ENCODE data around the gene SLC8A2.

DNA sequence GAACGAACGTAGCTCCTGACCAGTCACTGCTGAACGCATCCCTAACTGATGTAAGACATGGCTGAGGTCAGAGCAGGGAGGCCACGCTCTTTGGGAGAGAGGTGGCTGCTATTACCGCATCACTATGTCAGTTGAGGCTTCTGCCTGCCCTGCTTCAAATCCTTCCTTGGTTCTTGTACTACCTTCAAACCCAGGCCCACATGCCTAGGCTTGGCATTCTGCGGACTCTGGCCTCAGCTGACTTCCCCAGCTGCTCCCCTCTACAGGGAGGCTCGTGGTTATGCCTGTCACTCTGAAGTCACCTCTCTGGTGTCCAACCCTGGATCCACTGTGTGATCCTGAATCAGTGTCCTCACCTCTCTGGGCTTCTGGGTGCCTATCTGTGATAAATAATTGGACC, 37.6 kb downstream of the SLC8A2 start:
- TF ChIP-seq, protein P1, sequence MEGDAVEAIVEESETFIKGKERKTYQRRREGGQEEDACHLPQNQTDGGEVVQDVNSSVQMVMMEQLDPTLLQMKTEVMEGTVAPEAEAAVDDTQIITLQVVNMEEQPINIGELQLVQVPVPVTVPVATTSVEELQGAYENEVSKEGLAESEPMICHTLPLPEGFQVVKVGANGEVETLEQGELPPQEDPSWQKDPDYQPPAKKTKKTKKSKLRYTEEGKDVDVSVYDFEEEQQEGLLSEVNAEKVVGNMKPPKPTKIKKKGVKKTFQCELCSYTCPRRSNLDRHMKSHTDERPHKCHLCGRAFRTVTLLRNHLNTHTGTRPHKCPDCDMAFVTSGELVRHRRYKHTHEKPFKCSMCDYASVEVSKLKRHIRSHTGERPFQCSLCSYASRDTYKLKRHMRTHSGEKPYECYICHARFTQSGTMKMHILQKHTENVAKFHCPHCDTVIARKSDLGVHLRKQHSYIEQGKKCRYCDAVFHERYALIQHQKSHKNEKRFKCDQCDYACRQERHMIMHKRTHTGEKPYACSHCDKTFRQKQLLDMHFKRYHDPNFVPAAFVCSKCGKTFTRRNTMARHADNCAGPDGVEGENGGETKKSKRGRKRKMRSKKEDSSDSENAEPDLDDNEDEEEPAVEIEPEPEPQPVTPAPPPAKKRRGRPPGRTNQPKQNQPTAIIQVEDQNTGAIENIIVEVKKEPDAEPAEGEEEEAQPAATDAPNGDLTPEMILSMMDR (IDR thresholded peaks at IDR 0.05; ENCODE audit: low read length) = no peak
- no peak for TF ChIP-seq EZH2 (optimal IDR thresholded peaks at IDR 0.05; ENCODE audit: low read depth, low read length)
- no peak for TF ChIP-seq EZH2phosphoT487 (IDR thresholded peaks at IDR 0.05; ENCODE audit: low read length)
